ENCODE results near the gene DCP2.
A peak's percentile ranks its signal among the peaks of the same experiment; 100 is the strongest.

Gene DCP2

DNA sequence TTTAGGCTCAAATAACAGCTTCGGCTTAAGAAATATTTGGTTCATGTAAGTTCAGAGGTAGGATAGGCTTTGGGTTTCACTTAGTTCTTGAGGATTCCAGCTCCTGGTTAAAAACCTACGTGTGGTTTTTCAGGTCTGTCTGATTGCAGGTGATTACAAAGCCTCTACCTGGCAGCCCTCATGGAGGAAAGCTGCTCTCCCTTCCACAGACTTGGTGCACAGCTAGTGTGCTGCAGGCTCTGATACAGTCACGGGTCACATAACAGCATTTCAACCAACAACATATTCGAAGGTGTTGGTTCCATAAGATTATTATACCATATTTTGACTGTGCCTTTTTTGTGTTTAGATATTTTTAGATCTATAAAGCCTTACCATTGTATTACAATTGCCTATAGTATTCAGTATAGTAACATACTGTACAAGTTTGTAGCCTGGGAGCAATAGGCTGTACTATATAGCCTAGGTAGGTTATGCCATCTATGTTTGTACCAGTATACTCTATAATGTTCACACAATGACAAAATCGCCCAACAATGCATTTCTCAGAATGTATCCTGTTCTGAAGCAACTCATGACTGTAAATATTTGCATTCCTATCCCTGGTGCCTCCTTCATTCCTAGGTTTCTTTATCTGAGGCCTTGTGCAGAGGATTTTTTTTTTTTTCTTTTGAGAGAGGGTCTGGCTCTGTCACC, 8.0 kb upstream of the DCP2 start:
- DNase-seq, result no peak

DNA sequence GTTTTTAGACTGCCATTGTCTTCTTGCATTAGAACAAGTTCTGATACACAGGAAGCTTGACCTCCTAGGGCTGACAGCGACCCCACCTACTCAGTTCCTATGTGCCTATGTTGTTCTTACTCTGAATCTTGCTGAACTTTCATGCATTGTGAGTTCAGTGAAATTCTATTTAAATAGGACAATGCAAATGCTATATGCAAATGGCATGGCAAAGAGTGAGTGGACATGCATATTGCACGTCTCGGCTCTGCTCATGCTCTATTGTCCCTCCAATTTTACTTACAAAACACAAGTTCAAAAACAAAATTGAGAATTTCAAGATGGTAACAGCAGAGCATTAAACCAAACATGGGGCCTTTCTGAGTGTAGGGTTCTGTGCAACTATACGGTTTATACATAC, 5.3 kb upstream of the DCP2 start:
- DNase-seq, result no peak

DNA sequence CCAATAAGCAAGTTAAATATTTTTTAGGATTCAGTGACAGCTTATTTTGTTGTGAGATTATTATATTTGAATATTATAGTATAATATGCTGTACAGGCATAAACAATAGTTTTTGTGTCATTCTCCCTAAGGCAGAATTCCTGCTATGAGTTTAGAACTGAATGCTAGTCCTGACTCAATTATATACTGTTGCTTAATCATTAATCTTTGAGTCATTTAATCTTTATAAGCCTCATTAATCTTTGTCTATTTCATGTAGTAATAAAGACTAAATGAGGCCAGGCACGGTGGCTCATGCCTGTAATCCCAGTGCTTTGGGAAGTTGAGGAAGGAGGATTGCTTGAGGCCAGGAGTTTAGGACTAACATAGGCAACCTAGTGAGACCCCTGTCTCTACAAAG, 3.6 kb upstream of the DCP2 start:
- DNase-seq, result no peak

GRCh38 chr5:112973904-112974303, 2.7 kb upstream of the DCP2 start:
- DNase-seq, result no peak

DNA sequence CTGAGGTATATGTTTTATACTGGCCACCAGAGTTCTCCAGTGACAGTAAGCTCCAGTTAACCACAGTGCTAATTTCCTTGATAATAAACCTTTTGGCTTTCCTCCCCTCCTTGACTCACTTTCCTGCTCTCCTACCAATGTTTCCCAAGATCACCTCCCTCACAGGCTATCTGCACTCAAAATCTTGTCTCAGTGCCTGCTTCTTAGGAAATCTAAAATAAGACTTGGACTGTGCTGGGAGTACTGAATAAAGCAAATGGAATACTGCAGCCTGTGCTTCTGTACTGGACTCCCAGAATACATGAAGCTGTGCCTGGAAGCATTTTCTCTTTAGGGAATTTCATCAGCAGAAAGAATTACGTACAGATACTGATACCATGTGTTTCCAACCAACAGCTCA, 1.7 kb upstream of the DCP2 start:
- DNase-seq, result no peak

DNA sequence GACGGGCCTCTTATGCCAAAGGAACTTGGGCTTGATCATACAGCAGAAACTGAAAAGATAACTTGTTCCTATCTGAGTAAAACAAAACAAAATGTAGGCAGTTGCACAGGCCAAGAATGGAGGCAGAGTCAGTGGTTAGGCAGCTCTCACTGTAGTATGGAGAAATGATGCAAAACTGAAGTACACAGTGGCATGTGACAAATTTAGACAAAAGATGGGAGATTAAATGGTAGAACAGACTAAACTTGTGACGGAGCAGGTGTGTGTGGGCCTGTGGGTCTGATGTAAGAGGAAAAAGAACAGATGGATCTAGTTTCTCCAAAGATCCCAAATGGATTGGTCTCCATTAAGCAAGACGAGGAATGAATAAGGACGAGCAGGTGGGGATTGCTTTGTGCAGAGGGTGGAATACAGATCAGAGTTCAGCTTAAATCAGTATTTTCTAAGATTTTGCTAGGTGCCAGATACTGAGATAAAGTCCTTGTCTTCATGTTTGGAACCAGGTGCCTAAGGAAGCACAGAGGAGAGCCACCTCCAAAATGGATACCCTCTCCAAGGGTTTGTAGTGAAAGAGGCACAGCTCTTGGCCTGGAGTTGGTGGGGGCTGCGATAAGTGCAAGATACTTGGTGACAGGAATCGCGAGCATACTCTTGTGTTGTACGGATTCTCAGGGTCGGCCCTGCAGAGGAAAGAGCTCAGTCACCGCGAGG, 722 bp upstream of the DCP2 start:
- peak; percentile 7 for DNase-seq

DNA sequence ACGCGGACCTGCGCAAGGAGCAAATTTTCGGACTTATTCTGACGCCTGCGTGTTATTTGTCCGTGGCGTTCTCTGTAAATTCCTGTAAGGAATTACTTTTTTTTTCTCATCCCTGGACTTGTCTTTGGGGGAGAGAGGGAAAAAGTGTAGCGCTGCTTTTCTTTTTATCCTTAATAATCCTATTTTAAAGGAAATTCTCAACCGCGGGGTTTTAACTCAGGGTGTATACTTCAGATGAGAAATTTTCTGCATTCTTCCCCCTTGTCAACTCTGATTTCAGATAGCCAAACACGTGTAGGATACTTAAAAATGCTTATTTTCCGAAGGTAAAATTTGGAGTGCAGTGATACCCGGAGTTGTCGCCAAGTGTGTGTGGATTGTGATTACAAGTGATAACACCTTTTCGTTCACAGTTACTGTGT, 853 bp downstream of the DCP2 start:
- DNase-seq, result no peak

DNA sequence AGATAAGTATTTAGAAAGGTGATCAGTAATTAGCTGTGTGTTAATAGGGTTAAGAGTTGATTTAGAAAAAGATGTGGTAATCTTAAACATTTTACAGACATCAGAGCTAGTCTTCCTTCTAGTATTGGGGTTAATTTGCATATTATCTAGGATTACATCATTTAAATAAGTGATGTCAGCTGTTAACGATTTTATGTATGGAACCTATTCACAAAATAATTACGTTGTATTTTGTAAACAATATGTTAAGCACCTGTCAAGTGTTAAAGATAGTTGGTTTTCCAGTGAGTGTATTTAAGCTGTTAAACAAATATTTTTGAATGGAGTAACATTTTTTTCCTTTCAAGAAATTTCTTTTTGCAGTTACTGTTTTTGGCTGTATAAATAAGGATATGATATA, 2.2 kb downstream of the DCP2 start:
- DNase-seq, result no peak

DNA sequence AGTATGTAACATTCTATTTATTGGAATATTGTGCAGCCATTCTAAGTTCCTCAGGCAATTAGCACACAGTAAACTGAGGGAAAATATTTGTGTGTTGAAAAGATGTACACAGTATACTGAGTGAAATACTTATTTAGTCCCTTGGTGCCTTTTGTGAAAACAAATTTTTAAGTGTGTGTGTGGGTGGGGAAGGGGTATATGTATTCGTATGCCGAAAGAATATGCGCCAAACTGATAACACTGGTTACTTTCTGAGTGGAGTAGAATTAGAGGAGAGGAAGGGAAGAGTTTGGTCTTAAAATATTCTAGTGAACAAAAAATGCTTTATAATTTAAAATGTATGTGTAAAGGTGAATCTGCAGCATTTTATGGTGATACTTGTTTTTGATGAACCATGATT, 3.1 kb downstream of the DCP2 start:
- no peak for DNase-seq

DNA sequence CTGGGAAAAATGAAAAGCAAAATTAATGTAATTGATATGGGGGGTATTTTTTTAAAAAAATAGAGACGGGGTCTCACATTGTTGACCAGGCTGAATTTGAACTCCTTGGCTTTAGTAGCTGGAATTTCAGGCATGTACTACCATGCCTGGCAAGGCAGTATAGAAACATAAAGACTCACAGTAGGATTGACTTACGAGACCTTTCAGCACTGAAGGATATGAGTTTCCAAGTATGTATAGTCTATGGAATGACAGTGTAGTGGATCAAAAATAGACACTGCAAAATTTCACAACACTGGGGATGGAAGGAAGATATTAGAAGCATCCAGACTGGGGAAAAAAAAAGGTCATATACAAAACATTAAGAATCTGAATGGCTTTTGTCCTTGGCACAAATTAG, 6.8 kb downstream of the DCP2 start:
- DNase-seq, result no peak

GRCh38 chr5:112986224-112986623, 9.6 kb downstream of the DCP2 start:
- DNase-seq, result no peak

GRCh38 chr5:112995764-112996618, 19.4 kb downstream of the DCP2 start:
- peak; percentile 79 for DNase-seq

DNA sequence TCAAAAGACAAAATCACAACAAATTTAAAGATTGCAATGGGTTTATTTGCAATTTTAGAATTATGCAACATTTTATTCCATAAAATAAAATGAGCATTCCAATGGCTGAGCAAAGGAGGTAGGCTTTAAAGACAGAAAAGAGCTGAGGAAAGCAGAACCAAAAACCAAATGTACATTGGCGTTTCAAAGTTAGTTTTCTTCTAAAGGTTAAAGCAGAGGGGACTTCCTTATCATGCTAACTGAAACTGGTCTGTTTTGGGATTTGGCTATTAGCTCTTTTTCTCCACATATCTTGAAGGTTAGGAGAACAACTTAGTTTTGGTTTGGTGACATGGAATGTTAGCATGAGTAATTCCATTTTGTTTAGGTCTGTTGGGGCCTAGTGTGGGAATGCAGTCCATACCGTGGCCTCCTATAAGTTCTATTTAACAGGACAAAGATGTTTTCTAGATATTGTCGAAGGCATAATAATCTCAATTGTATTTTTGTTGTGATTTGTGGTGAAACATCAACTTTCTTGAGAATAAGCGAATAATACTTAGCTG, 20.3 kb downstream of the DCP2 start:
- no peak for DNase-seq

- no peak for DNase-seq
Observed at GRCh38 chr5:112998296-112998695, 21.7 kb downstream of the DCP2 start.

GRCh38 chr5:113000466-113000865, 23.9 kb downstream of the DCP2 start:
- no peak for DNase-seq

- DNase-seq, result no peak
Observed at GRCh38 chr5:113002423-113002822, 25.8 kb downstream of the DCP2 start.

GRCh38 chr5:113003763-113004162, 27.2 kb downstream of the DCP2 start:
- no peak for DNase-seq

- DNase-seq, result no peak
Observed at GRCh38 chr5:113005454-113005853, 28.9 kb downstream of the DCP2 start.

GRCh38 chr5:113017881-113018635, 41.5 kb downstream of the DCP2 start:
- DNase-seq, result no peak

DNA sequence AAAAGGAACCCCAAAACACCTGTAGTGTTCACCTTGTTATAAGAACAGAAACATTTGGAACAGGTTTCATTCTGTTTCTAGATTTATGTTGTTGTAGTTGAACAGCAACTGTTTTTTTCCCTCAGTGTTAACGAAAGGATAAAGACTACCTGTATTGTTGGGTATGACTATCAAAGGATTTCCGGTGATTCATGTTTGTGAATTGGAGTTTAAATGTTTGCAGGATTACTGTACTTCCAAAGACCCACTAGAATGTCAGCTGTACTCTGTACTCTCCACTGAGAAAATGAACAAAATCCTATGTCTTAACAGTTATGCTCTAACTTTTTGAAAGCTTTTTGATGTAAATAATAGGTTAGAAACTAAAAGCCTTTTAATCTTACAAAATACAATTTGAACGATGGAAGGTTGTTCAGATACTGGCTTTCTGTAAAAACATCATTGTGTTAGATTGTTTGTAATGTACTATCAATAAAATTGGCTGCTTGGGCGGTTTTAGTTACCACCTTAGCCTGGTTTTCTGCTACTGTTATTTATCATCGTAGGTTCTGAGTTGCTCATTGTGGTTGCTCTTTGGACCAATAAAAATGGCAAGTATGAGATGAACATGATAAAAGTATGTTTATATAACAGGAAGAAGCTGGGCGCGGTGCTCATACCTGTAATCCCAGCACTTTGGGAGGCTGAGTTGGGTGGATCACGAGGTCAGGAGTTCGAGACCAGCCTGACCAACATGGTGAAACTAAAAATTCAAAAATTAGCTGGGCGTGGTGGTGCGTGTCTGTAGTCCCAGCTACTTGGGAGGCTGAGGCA, 44.1 kb downstream of the DCP2 start:
- DNase-seq, result peak; percentile 32

GRCh38 chr5:113022661-113023060, 46.1 kb downstream of the DCP2 start:
- DNase-seq, result no peak

Data from activated naive CD4-positive, alpha-beta T cell treated with Interleukin-2 at 50 U/mL for 16 hours (primary cell).